Epithelial cell of umbilical artery (primary cell): ENCODE data around the gene RSPH4A. TPM values are rescaled to one million over a fixed set of nuclear protein-coding genes. Genes with fewer than 3 reads are reported as not detected.

Experiments
- total RNA-seq: library from RNA; depleted of rRNA; stranded (reverse); fragments of >200 nt; gene quantifications from 2 replicates; pipeline ENCODE4 v1.2.3, GENCODE V29; 2014

RSPH4A gene
- under 0.01 TPM in 1 of 2 replicates, not detected in the other for total RNA-seq

DNA sequence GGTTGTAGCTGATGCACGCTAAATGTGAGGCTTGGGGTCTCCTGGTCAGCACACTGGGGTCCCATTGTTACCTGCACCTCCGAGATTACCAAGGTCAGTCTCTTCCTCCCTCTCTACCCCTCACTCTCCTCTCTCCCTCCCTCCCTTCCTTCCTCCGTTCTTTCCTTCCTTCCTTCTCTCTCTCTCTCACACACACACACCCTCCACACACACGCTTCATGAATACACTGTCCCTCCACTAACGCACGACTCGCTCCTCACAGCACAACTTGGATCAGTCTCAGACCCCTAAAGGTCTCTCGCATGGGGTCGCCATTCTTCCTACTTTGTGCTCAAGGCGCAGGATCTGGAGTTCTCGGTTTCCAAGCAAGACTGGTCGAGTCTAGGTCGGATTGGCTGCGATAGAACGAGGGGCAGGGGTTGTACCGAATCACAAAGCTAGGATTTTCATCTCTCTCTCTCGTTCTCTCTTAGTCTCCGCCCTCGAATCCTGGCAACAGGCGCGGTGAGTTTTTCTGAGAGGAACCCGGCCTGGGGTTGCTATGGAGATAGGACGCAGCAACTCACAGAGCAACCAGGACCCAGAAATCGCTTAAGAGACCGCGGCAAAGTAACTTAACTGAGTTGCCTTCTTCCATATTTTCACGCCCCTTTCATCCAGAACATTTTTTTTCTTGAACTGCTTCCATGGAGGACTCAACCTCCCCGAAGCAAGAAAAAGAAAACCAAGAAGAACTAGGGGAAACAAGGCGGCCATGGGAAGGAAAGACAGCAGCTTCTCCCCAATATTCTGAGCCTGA is at the start of gene RSPH4A:
Gene RSPH4A (plus strand): TSS at position 543 of the 800 bp plus-strand sequence. CDS start 145 bp downstream, at position 688.

DNA sequence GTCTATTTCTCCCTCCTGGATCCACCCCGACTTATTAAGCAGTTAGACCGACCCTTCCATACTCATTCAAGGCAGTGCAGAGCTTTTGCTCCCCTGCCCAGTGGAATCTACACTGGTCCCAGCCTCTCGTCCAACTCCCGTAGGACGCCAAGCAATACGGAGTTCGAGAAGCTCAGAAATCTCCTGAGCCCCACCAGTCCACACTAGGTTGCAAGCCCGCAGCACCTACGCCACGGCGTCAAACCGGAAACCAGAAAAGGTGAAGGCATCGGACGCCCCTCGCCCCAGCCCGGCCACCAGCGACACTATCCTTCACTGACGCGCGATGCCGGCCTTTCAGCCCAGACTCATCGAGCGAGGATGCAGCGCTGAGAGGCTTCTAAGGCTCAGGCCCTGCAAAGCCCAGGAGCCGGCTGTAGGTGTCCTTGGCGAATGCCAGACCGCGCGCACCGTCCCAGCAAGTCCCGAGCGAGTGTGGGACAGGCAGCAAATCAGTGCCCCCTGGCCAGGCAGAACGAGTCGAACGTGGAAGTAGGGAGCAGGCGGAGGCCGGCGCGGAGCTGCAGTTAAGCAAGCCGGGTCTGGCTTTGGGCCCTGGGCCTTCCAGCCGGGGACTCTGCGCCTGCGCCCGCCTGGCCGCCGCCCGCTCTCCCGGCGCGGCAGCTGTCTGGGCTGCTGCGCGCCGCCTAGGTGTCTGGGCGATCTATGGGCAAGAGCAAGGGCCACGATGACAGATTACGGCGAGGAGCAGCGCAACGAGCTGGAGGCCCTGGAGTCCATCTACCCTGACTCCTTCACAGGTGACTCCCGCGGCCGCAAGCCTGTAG is 45.2 kb upstream of the RSPH4A start, which contains the start of gene RWDD1:
Gene RWDD1 (plus strand): TSS at position 649 of the 827 bp plus-strand sequence. CDS start 79 bp downstream, at position 728.

DNA sequence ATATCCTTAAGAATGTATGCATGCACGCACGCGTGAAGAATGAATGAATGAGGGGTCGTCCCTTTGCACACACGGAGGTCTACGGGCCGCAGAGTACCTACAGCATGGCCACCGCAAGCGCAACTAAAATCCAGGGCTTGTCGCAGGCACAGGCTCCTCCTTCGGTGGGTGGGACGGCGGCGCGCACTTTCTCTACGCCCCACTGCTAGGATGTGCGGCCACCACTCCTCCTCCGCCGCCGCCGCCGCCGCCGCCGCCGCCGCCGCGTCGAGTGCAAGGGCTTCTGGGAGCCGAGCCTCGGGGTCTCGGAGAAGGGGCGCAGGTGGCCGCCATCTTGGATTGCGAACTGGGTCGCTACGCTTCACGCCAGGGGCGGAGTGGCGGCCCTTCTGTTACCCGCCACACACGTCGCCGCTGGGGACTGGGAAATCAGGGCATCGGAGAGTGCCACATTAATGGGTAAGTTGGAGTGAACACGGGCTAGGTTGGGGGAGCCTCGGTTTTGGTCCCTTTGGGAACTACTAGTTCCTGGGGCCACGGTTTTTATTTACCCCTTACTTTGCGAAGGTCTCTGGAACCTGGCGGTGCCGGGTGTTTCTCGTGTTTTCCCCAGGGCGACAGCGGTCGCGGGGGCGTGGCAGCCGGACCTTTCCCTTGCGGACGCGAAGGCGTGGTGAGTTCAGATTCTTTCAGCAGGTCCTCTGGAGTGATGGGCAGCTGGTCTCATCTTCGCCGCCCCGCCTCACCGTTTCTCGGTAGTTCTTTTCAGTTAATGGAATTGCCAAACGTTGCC is 64.8 kb downstream of the RSPH4A start, which contains the start of gene KPNA5:
Gene KPNA5 (plus strand): TSS at position 332 of the 793 bp plus-strand sequence. CDS start 124 bp downstream, at position 456.

Other genes with a start within 250 kb of the RSPH4A start
- 34.8 and 46.4 TPM in 2 replicates for gene DSE, start 245.5 kb upstream of the RSPH4A start, total RNA-seq
- 1.9 TPM in 1 of 2 replicates, not detected in the other for gene CALHM6, start 155.1 kb upstream of the RSPH4A start, total RNA-seq
- 9.1 and 11.4 TPM in 2 replicates for gene CALHM5, start 104.8 kb upstream of the RSPH4A start, total RNA-seq
- under 0.01 TPM in 1 of 2 replicates, not detected in the other for gene TRAPPC3L, start 70.8 kb upstream of the RSPH4A start, total RNA-seq
- under 0.01 and 0.46 TPM in 2 replicates for gene CALHM4, start 62.7 kb upstream of the RSPH4A start, total RNA-seq
- gene RWDD1, start 45.0 kb upstream of the RSPH4A start, total RNA-seq = 23.7 and 33.6 TPM in 2 replicates
- gene ZUP1, start 52.3 kb downstream of the RSPH4A start, total RNA-seq = 15.3 and 19.0 TPM in 2 replicates
- gene KPNA5, start 64.7 kb downstream of the RSPH4A start, total RNA-seq = 6.2 and 10.6 TPM in 2 replicates
- 0.30 TPM in 1 of 2 replicates, not detected in the other for gene FAM162B, start 149.2 kb downstream of the RSPH4A start, total RNA-seq
- not detected in 2 replicates for gene GPRC6A, start 212.6 kb downstream of the RSPH4A start, total RNA-seq